ENCODE data around the gene KAT6B.

KAT6B gene

GRCh38 chr10:74925291-74925690, 98.9 kb downstream of the KAT6B start:
- no peak for DNase-seq

GRCh38 chr10:74925708-74926107, 99.3 kb downstream of the KAT6B start:
- no peak for DNase-seq

GRCh38 chr10:74926791-74927585, 100.6 kb downstream of the KAT6B start:
- no peak for DNase-seq

- no peak for DNase-seq
These were observed 101.3 kb downstream of the KAT6B start for GRCh38 chr10:74927701-74928100.

GRCh38 chr10:74928742-74929191, 102.4 kb downstream of the KAT6B start:
- DNase-seq, result no peak

GRCh38 chr10:74929197-74929596, 102.8 kb downstream of the KAT6B start:
- no peak for DNase-seq

- DNase-seq, result no peak
These were observed 104.6 kb downstream of the KAT6B start for GRCh38 chr10:74930965-74931364.

- DNase-seq, result no peak
These were observed 106.2 kb downstream of the KAT6B start for GRCh38 chr10:74932648-74933047.

GRCh38 chr10:74934100-74934812, 107.9 kb downstream of the KAT6B start:
- DNase-seq, result no peak

GRCh38 chr10:74936577-74937265, 110.3 kb downstream of the KAT6B start:
- no peak for DNase-seq

- DNase-seq, result no peak
These were observed 111.0 kb downstream of the KAT6B start for GRCh38 chr10:74937266-74937856.

- DNase-seq, result no peak
These were observed 117.8 kb downstream of the KAT6B start for GRCh38 chr10:74944205-74944604.

- no peak for DNase-seq
These were observed 121.5 kb downstream of the KAT6B start for GRCh38 chr10:74947781-74948401.

- no peak for DNase-seq
These were observed 122.8 kb downstream of the KAT6B start for GRCh38 chr10:74949034-74949832.

- DNase-seq, result no peak
These were observed 123.7 kb downstream of the KAT6B start for GRCh38 chr10:74949843-74950765.

GRCh38 chr10:74953214-74953613, 126.8 kb downstream of the KAT6B start:
- DNase-seq, result no peak

- DNase-seq, result no peak
These were observed 129.4 kb downstream of the KAT6B start for GRCh38 chr10:74955796-74956195.

GRCh38 chr10:74956555-74957111, 130.2 kb downstream of the KAT6B start:
- DNase-seq, result no peak

GRCh38 chr10:74957285-74957961, 131.0 kb downstream of the KAT6B start:
- DNase-seq, result no peak

- DNase-seq, result no peak
These were observed 131.9 kb downstream of the KAT6B start for GRCh38 chr10:74958316-74958715.

Data from stimulated activated CD4-positive, alpha-beta T cell treated with anti-CD3 and anti-CD28 coated beads, Interleukin-4, amount 100 ng/mL, for 24 hours (primary cell).